Ureter (tissue), 1 donor: Measurements from ENCODE around the gene TBC1D5. TPM values are rescaled to one million over a fixed set of nuclear protein-coding genes. Genes with fewer than 3 reads are reported as not detected.
"Not testable (repeated sequence)": the region's sequence is repeated elsewhere in the genome, so short reads cannot be mapped to it uniquely, and the experiment has no call there.

ENCODE experiments used
- DNase-seq: peaks from one replicate; pipeline ENCODE4 v3.0.0-alpha.2; 2020; ENCODE audit warnings: low spot score
- total RNA-seq: library from RNA; stranded (reverse); gene quantifications from one replicate; pipeline ENCODE4 v1.2.4, GENCODE V29; 2023
- donor health status: DM: yes; HTN: yes; CAD: no.

Gene TBC1D5
- total RNA-seq, 1 donor from 2014 or later = 87.1 TPM

GRCh38 chr3:17709236-17709810 is 33.1 kb downstream of the TBC1D5 start:
- no peak for DNase-seq

DNA sequence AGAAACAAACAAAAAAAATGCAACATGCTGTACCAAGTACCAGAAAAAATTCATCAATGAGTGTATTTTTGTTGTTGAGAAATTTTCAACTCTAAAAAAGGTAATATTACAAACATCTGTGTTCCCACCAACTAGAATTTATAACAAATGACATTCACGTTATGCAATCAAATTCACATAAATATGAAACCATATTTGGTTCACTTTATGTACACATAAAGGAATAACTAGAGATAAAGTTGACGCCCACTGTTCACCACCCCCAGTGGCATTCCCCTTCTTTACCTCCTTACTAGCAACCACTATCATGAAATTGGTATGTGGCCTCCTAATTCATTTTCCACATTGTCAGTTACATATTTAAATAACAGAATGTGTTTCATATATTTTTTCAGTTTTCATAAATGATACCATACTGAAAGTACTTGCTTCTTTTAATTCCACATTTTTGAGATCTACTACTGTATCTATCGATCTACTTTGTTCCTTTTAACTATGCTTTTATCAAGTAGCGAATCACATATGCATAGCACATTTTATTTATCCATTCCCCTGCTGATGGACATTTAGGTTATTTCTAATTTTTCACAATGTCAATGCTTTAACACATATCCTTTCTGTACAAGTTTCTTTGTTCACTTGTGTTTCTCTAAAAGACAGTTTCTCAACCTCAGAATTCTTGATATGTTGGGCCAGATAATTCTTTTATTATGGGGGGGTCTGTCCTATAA is 34.5 kb downstream of the TBC1D5 start:
- no peak for DNase-seq

DNA sequence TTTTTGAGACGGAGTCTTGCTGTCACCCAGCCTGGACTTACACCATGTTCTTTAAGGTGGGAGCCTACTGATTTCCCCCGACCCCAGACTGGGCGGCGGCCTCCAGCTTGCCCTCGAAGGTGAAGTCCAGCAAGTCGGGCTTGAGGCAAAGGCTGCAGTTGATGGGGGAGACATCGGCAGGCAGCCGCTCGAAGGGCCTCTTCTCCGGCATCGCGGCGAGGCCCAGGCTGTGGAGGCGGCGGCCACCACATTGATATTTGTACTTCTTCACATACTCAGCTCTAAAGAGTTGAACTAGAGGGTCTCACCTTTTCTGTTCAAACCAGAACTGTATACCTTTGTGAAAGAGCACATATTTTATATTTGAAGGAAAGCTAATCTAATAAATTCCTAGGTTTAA is 36.4 kb downstream of the TBC1D5 start:
- not testable (repeated sequence) for DNase-seq

GRCh38 chr3:17699815-17700214 is 42.6 kb downstream of the TBC1D5 start:
- not testable (repeated sequence) for DNase-seq

DNA sequence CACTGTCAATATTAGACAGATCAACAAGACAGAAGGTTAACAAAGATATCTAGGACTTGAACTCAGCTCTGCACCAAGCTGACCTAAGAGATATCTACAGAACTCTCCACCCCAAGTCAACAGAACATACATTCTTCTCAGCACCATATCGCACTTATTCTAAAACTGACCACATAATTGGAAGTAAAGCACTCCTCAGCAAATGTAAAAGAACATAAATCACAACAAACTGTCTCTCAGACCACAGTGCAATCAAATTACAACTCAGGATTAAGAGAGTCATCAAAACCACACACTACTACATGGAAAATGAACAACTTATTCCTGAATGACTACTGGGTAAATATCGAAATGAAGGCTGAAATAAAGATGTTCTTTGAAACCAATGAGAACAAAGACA is 46.8 kb downstream of the TBC1D5 start:
- DNase-seq = not testable (repeated sequence)

GRCh38 chr3:17693670-17693999 is 48.8 kb downstream of the TBC1D5 start:
- DNase-seq = not testable (repeated sequence)

DNA sequence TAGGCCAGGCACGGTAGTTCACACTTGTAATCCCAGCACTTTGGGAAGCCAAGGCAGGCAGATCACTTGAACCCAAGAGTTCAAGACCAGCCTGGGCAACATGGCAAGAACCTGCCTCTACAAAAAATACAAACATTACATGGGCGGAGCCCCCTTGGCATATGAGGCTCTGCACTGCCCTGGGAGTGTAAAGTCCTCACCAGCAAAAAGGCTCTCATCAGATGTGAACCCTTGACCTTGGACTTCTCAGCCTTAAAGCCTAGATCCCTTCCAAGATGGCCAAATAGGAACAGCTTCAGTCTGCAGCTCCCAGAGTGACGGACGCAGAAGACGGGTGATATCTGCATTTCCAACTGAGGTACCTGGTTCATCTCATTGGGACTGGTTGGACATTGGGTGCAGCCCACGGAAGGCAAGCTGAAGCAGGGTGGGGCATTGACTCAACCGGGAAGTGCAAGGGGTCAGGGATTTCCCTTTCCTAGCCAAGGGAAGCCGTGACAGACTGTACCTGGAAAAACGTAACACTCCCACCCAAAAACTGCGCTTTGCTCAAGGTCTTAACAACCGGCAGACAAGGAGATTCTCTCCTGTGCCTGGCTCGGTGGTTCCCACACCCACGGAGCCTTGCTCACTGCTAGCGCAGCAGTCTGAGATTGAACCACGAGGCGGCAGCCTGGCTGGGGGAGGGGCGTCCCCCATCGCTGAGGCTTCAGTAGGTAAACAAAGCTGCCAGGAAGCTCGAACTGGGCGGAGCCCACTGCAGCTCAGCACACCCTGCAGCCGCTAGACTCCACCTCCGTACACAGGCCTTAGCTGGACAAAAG is 49.4 kb downstream of the TBC1D5 start:
- not testable (repeated sequence) for DNase-seq

DNA sequence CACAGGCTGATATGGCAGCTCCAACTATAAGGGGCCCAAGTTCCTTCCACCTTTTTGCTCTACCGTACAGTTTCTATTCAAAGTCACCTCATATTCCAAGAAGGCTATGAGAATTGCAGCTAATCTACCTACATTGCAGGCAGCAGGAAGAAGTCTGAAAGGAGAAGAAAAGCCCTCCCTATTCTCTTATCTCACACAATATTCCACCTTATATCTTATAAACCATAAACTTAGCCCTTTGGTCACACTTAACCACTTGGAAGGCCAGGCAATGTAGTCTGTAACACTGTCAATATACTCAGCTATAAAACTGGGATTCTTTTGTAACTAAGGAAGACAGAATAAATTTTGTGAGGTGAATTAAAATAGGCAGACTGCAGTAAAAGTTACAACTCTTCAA is 54.9 kb downstream of the TBC1D5 start:
- no peak for DNase-seq

DNA sequence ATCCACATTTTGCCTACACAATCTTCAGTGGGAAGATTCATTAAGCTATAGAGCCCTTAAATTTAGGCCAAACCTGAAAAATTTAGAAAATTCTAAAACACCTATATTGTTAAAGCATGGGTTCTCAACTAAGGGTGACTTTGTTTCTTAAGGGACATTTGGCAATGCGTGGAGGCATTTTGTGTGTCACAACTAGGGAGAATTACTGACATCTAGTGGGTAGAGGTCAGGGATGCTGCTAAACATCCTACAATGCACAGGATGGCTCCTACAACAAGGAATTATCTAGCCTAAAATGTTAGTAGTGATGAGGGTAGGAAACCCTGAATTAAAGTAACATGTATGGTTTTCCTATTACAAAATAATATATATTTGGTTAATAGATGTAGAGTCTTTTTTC is 55.8 kb downstream of the TBC1D5 start:
- DNase-seq = no peak

DNA sequence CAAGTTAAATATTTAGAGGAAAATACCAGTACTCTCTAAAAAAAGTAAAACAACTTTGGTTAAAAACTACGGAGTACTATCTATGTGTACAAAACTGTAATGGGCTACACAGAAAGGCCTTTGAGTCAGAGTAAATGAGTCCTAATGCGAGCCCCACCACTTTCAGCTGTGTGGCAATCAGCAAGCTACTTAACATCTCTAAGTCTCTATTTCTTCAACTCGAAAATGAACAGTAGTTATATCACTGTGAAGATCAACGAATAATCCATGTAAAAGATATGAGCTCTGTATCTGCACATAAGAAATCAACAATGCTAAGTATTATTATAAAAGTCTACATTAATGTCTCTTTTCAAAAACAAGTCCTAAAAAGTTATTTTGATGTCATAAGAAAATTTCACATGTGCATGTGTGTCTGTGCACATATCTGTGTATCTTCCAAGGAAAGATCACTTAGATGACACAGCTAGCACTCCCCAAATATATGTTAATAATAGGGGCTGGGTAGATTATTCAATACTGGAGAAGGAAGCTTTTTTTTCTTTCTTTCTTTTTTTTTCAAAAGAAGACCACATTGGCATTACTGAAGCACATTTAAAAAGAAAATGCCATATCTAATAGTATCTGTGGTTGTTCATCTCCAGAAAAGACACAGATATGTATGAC is 58.8 kb downstream of the TBC1D5 start:
- no peak for DNase-seq

DNA sequence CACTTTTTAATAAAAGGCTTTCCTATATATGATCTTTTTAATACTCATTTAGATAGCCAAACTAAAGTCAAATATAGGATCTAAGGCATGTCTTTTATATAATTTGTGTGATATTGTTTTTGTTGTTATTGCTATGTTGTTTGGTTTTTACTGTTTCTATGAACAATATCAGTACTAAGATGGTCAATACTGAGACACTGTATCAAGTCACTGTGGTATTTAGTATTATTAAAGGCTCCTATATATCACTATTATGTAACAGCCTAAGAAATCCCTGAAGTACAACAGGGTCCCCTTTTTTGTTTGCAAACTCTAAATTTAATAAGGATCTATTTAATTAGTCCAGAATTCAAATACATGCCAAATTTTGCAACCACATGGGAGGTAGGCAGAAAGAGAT is 61.9 kb downstream of the TBC1D5 start:
- DNase-seq = no peak

DNA sequence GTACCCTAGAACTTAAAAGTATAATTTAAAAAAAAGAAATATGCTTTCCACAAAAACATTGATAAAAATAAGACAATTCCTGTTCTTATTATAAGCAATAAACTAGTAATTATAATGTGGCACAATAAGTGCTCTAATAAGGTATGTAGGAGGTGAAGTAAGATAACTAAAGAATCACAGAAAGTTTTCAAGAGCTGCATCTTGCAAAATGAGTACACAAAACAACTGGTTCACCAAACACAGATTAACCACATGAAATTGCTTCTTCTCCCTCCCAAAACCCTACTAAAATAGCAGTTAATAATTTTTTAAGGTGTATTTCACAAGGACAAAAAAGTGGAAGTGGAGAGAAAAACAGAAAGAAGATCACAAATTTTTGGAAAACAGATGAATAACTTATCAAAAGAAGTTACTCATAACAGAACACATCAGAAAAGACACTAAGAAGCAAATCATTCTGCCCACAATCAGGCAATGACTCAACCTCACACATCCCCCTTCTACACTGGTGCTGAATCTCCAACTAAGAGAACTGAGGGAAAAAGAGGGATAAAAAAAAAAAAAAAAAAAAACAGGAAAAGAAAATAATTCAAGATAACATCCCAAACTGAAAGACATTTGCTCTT is 64.2 kb downstream of the TBC1D5 start:
- DNase-seq = no peak

- no peak for DNase-seq
These were observed 68.2 kb downstream of the TBC1D5 start for GRCh38 chr3:17674082-17674686.

DNA sequence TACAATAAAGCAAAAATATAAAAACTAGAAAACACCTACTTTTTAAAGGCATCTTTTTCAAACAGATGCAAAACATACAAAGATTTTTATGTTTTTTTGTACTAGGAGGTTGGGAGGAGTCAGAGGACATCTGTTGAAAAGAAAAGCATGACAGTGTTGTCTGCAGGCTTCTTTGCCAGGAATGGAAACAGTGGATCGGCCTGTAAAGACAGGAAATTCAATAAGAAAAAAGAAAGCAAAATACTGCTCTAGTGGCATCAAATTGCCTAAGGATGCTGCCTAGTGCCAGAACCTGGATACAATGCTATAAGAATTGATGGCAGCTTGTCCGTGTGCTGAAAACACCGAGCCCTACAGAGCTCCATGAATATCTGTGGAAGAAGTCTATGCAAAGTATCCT is 69.9 kb downstream of the TBC1D5 start:
- no peak for DNase-seq

DNA sequence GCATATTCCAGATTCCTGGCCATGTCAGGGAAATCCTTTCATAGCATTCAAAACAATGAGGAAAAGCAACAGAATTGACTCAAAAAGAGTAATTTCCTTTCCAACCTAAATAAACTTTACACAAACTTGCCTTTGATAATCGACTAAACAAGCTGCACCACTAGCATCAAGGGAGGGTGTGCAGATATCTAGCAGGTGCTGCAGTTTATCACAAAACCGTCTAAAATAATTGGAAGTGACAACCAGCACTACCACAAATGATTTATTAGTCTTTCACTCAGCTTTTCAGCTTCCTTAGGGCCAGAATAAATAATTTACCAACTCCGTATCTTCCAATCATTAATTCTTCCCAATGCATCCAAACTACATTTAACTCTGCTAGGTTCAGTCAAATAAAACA is 71.7 kb downstream of the TBC1D5 start:
- DNase-seq = no peak

- DNase-seq = no peak
These were observed 77.5 kb downstream of the TBC1D5 start for GRCh38 chr3:17664923-17665322.

DNA sequence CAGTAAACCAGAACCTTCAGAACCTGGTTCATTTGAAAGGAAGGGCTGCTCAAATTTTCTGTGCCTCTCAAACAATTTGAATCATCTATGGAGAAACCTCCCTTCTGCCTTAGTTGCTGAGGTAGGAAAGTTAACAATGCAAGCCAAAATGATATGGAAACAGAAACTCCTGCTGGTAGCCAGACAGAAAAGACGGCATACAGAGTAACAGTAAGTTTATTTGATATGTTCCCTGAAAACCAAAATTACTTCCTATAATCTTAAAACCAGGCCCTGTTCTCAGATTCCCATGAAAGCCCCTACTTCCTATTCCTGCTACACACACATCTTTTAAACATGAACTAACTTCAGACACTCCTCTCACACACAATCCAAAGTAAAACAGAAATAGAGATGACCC is 86.2 kb downstream of the TBC1D5 start:
- DNase-seq = no peak

DNA sequence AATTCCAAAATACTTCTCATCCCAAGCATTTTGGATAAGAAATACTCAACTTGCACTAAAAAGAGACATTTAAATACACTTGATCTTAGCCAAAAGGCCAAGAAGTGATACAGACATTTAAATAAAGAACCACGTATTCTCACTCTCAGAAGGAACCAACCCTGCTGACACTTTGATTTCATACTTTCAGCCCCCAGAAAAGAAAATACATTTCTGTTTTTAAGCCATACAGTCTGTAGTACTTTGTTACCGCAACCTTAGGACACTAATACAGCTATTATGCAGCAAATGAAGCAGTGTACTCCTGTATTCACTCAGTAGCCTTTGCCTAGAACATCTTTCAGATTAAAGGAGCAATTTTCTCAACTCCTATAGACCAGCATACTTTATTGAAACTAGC is 86.7 kb downstream of the TBC1D5 start:
- no peak for DNase-seq

DNA sequence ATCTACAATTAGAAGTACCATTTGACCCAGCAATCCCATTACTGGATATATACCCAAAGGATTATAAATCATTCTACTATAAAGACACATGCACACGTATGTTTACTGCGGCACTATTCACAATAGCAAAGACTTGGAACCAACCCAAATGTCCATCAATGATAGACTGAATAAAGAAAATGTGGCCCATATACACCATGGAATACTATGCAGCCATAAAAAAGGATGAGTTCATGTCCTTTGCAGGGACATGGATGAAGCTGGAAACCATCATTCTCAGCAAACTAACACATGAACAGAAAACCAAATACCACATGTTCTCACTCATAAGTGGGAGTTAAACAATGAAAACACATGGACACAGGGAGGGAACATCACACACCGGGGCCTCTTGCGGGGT is 92.7 kb downstream of the TBC1D5 start:
- not testable (repeated sequence) for DNase-seq

- not testable (repeated sequence) for DNase-seq
These were observed 93.6 kb downstream of the TBC1D5 start for GRCh38 chr3:17648630-17649355.
